Neural progenitor cell (in vitro differentiated cells): ENCODE data around the gene SP140L. TPM values are rescaled to one million over a fixed set of nuclear protein-coding genes. Genes with fewer than 3 reads are reported as not detected.

Experiments used
- DNase-seq: peaks from one replicate; pipeline ENCODE4 v3.0.0-alpha.2; 2016; ENCODE audit warnings: low spot score
- H2AFZ ChIP-seq: fragments of 200-600 bp; sonication (generic); replicated peaks from 2 replicates; pipeline ENCODE4 v1.6.1; 2016; ENCODE audit warnings: antibody characterized with exemption
- H3F3A ChIP-seq: fragments of 200-600 bp; sonication (generic); 2 replicates; pipeline ENCODE4 v1.6.1; 2016; ENCODE audit warnings: antibody characterized with exemption, low read depth
- H3K27ac ChIP-seq: fragments of 200-600 bp; sonication (generic); 2 replicates; pipeline ENCODE4 v1.5.1; 2016; ENCODE audit warnings: mild to moderate bottlenecking
- H3K27me3 ChIP-seq: fragments of 200-600 bp; sonication (generic); 2 replicates; pipeline ENCODE4 v1.6.1; 2016; ENCODE audit warnings: mild to moderate bottlenecking, moderate library complexity
- H3K36me3 ChIP-seq: fragments of 200-600 bp; sonication (generic); 2 replicates; pipeline ENCODE4 v1.5.1; 2016
- H3K4me1 ChIP-seq: fragments of 200-600 bp; sonication (generic); 2 replicates; pipeline ENCODE4 v1.6.1; 2016; ENCODE audit warnings: mixed run types
- H3K4me2 ChIP-seq: fragments of 200-600 bp; sonication (generic); 2 replicates; pipeline ENCODE4 v1.6.1; 2016
- H3K4me3 ChIP-seq: fragments of 200-600 bp; sonication (generic); 2 replicates; pipeline ENCODE4 v1.5.1; 2016
- H3K79me2 ChIP-seq: fragments of 200-600 bp; sonication (generic); 2 replicates; pipeline ENCODE4 v1.6.1; 2016; ENCODE audit warnings: low read depth
- H3K9ac ChIP-seq: fragments of 200-600 bp; sonication (generic); 2 replicates; pipeline ENCODE4 v1.6.1; 2016
- H3K9me3 ChIP-seq: fragments of 200-600 bp; sonication (generic); 2 replicates; pipeline ENCODE4 v1.5.1; 2016; ENCODE audit warnings: low read depth
- H4K20me1 ChIP-seq: fragments of 200-600 bp; sonication (generic); 2 replicates; pipeline ENCODE4 v1.6.1; 2016; ENCODE audit warnings: low read depth
- H3K27ac Mint-ChIP-seq: 3 replicates; pipeline ENCODE4 v1.8.0; 2021; ENCODE audit warnings: mixed read lengths
- H3K27me3 Mint-ChIP-seq: 2 replicates; pipeline ENCODE4 v1.8.0; 2022; ENCODE audit warnings: low read depth, mild to moderate bottlenecking, inconsistent platforms, moderate library complexity, mixed read lengths; ENCODE audit not compliant: insufficient read depth
- H3K36me3 Mint-ChIP-seq: 3 replicates; pipeline ENCODE4 v1.8.0; 2021; ENCODE audit warnings: mixed read lengths
- H3K4me1 Mint-ChIP-seq: 3 replicates; pipeline ENCODE4 v1.8.0; 2021; ENCODE audit warnings: mixed read lengths
- H3K4me3 Mint-ChIP-seq: 3 replicates; pipeline ENCODE4 v1.8.0; 2021; ENCODE audit warnings: mild to moderate bottlenecking, moderate library complexity, mixed read lengths
- H3K9me3 Mint-ChIP-seq: 3 replicates; pipeline ENCODE4 v1.8.0; 2020; ENCODE audit warnings: mixed read lengths
- CTCF ChIP-seq: fragments of 200-600 bp; sonication (generic); IDR thresholded peaks from 2 replicates; pipeline ENCODE4 v1.5.1; 2017; ENCODE audit warnings: antibody characterized with exemption, mild to moderate bottlenecking
- EZH2 ChIP-seq: fragments of 200-600 bp; sonication (generic); IDR thresholded peaks from 2 replicates; pipeline ENCODE4 v1.6.1; 2017; ENCODE audit warnings: antibody characterized with exemption, mild to moderate bottlenecking, moderate library complexity
- EZH2phosphoT487 ChIP-seq: fragments of 200-600 bp; sonication (generic); IDR thresholded peaks from 2 replicates; pipeline ENCODE4 v1.6.1; 2017; ENCODE audit warnings: antibody characterized with exemption
- total RNA-seq: library from RNA; depleted of rRNA; stranded (reverse); fragments of >200 nt; gene quantifications from 2 replicates; pipeline ENCODE4 v1.2.3, GENCODE V29; 2015; ENCODE audit warnings: low replicate concordance

The SP140L gene
- total RNA-seq, 1 donor from 2014 or later, result 2.0 TPM

GRCh38 chr2:230295192-230295591 is 31.8 kb upstream of the SP140L start:
- H3K4me1 Mint-ChIP-seq, result no peaks in the 10 kb centered on the region
- no peak for TF ChIP-seq EZH2phosphoT487
- no peak for TF ChIP-seq EZH2
- no peak for TF ChIP-seq CTCF
- Histone ChIP-seq H4K20me1 (no peaks in the 10 kb centered on the region), H3F3A (no peaks in the 10 kb centered on the region), H3K4me1 (no peaks in the 10 kb centered on the region), H3K4me3 (no peak overlapping the region), H3K27me3 (no peaks in the 10 kb centered on the region), H3K4me2 (no peak overlapping the region), H2AFZ (no peak overlapping the region), H3K9me3 (no peaks in the 10 kb centered on the region), H3K36me3 (no peaks in the 10 kb centered on the region), H3K9ac (no peak overlapping the region), H3K27ac (no peak overlapping the region), H3K79me2 (no peaks in the 10 kb centered on the region)
- peaks cover 4% of the 10 kb centered on the region for H3K27me3 Mint-ChIP-seq
- H3K4me3 Mint-ChIP-seq, result no peak overlapping the region
- no peaks in the 10 kb centered on the region for H3K9me3 Mint-ChIP-seq
- H3K36me3 Mint-ChIP-seq, result no peaks in the 10 kb centered on the region
- DNase-seq, result no peak
- H3K27ac Mint-ChIP-seq, result no peak overlapping the region

DNA sequence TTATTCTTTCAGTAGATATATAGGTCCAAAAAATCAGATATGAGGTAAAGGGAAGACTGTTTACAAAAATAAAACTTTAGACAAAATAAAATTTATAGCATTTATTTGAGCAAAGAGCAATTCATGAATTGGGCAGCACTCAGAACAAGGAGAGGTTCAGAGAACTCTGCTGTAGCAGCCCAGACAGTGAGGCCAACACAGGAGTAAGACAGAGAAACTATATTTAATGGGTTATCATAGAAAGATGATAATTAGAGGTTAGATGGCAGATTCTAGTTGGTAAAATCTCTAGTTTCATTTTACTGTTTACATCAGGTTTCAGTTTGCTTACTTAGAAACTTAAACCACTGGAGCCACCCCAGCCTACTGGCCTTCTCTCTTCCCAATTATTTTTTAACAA is 30.1 kb upstream of the SP140L start:
- Histone ChIP-seq H3K4me2 (no peak overlapping the region), H2AFZ (no peak overlapping the region), H3K27ac (no peak overlapping the region), H4K20me1 (no peaks in the 10 kb centered on the region), H3K9me3 (no peaks in the 10 kb centered on the region), H3K4me3 (no peak overlapping the region), H3F3A (no peaks in the 10 kb centered on the region), H3K9ac (no peak overlapping the region), H3K79me2 (no peaks in the 10 kb centered on the region), H3K36me3 (no peaks in the 10 kb centered on the region), H3K4me1 (no peaks in the 10 kb centered on the region), H3K27me3 (no peaks in the 10 kb centered on the region)
- H3K4me3 Mint-ChIP-seq, result no peak overlapping the region
- H3K9me3 Mint-ChIP-seq, result no peaks in the 10 kb centered on the region
- no peaks in the 10 kb centered on the region for H3K36me3 Mint-ChIP-seq
- DNase-seq, result no peak
- peaks cover 4% of the 10 kb centered on the region for H3K27me3 Mint-ChIP-seq
- no peak overlapping the region for H3K27ac Mint-ChIP-seq
- TF ChIP-seq EZH2phosphoT487 (no peak), CTCF (no peak), EZH2 (no peak)
- H3K4me1 Mint-ChIP-seq, result no peaks in the 10 kb centered on the region

DNA sequence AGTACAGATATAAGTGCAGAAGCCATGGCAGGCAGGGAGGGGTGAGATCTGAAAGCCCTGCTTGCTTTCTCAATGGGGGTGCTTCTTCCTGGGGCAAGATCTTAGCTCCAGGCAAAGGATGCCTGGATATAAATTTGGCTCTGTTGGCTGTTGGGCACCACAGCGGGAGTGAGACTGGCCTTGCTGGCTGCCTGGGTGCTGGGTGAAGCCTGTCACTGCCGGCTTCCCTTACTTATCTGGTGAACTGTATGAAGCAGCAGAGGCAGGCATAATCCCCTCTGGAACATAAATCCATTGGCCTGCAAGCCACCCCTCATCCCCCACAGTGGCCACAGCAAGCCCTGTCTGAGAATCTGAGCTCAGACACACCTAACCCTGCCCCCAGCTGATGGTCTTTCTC is 27.4 kb upstream of the SP140L start:
- no peaks in the 10 kb centered on the region for H4K20me1 ChIP-seq

More for the DNA sequence above, 27.4 kb upstream of the SP140L start:
- no peaks in the 10 kb centered on the region for H3K27me3 ChIP-seq
- Mint-ChIP-seq H3K36me3 (no peaks in the 10 kb centered on the region), H3K4me1 (no peaks in the 10 kb centered on the region), H3K27me3 (peaks cover 4% of the 10 kb centered on the region), H3K27ac (no peak overlapping the region), H3K4me3 (no peak overlapping the region), H3K9me3 (peaks cover 2% of the 10 kb centered on the region)
- H3K79me2 ChIP-seq, result no peaks in the 10 kb centered on the region
- no peak for DNase-seq
- TF ChIP-seq CTCF (no peak), EZH2phosphoT487 (no peak), EZH2 (no peak)
- H3K4me2 ChIP-seq, result no peak overlapping the region
- no peaks in the 10 kb centered on the region for H3K9me3 ChIP-seq
- H3K4me1 ChIP-seq, result no peaks in the 10 kb centered on the region
- no peaks in the 10 kb centered on the region for H3K36me3 ChIP-seq
- no peak overlapping the region for H3K27ac ChIP-seq
- H3K4me3 ChIP-seq, result no peak overlapping the region
- no peaks in the 10 kb centered on the region for H3F3A ChIP-seq
- H3K9ac ChIP-seq, result no peak overlapping the region
- H2AFZ ChIP-seq, result no peak overlapping the region
